K562 (cell line): Measurements from ENCODE around the gene P2RY11. TPM values are rescaled to one million over a fixed set of nuclear protein-coding genes. Genes with fewer than 3 reads are reported as not detected.

Experiments used
- CBX3 ChIP-seq, 2 experiments: IDR thresholded peaks; 1 replicate in 1 of 2; 2 replicates in 1 of 2; pipeline ENCODE4 v1.6.1; 2012; ENCODE audit warnings: inconsistent platforms in 2 of 2, low read length in 2 of 2, borderline replicate concordance in 1 of 2, control low read depth in 1 of 2
- E2F3 ChIP-seq: fragments of 250-450 bp; sonication (Bioruptor Pico); IDR thresholded peaks from 2 replicates; pipeline ENCODE4 v1.4.0; 2020; ENCODE audit warnings: mild to moderate bottlenecking
- ERF ChIP-seq: fragments of 450-650 bp; formaldehyde crosslinking; IDR thresholded peaks from 2 replicates; pipeline ENCODE4 v1.4.0; 2020; ENCODE audit warnings: mild to moderate bottlenecking, mixed read lengths
- FOXP4 ChIP-seq: sonication (generic); formaldehyde crosslinking; IDR thresholded peaks from 2 replicates; pipeline ENCODE4 v1.8.0; 2022; ENCODE audit warnings: mild to moderate bottlenecking, missing genetic modification reagents, borderline replicate concordance
- HDAC1 ChIP-seq, 2 experiments: fragments of 450-650 bp; IDR thresholded peaks; 2 replicates each; pipeline ENCODE4 v1.6.1; 2016 to 2017; ENCODE audit warnings: inconsistent platforms in 1 of 2, mild to moderate bottlenecking in 1 of 2, moderate library complexity in 1 of 2
- HDAC6 ChIP-seq: IDR thresholded peaks from 2 replicates; pipeline ENCODE4 v1.6.1; 2012; ENCODE audit warnings: low read depth, mild to moderate bottlenecking, control low read depth, inconsistent platforms, low read length, moderate library complexity
- HNRNPLL ChIP-seq: fragments of 200-400 bp; formaldehyde crosslinking; IDR thresholded peaks from 2 replicates; pipeline ENCODE4 v1.6.1; 2017; ENCODE audit warnings: low read length, low read depth, mild to moderate bottlenecking; ENCODE audit not compliant: poor library complexity, severe bottlenecking
- NONO ChIP-seq, 2 experiments: fragments of 200-400 bp in 1 of 2; fragments of 450-650 bp in 1 of 2; formaldehyde crosslinking in 1 of 2; IDR thresholded peaks; 2 replicates each; pipeline ENCODE4 v1.6.1; 2017; ENCODE audit warnings: low read depth in 2 of 2, mild to moderate bottlenecking in 2 of 2, moderate library complexity in 2 of 2, low read length in 1 of 2
- NR2C1 ChIP-seq, 2 experiments: fragments of 450-650 bp; IDR thresholded peaks; 2 replicates each; pipeline ENCODE4 v1.6.1; 2017; ENCODE audit warnings: mild to moderate bottlenecking in 2 of 2, antibody characterized with exemption in 1 of 2, inconsistent platforms in 1 of 2, missing compliant biosample characterization in 1 of 2, missing genetic modification characterization in 1 of 2
- PKNOX1 ChIP-seq: fragments of 450-650 bp; IDR thresholded peaks from 2 replicates; pipeline ENCODE4 v1.6.1; 2016
- PML ChIP-seq: IDR thresholded peaks from 2 replicates; pipeline ENCODE4 v1.6.1; 2012; ENCODE audit warnings: low read length, inconsistent platforms
- POLR2B ChIP-seq: fragments of 450-650 bp; IDR thresholded peaks from 2 replicates; pipeline ENCODE4 v1.6.1; 2018; ENCODE audit warnings: low read depth; ENCODE audit not compliant: partially characterized antibody
- RFX5 ChIP-seq: IDR thresholded peaks from 2 replicates; pipeline ENCODE4 v1.6.1; 2011; ENCODE audit warnings: low read depth, mild to moderate bottlenecking, improper control_type of control experiment, low read length
- SMARCB1 ChIP-seq: IDR thresholded peaks from 2 replicates; pipeline ENCODE4 v1.6.1; 2011; ENCODE audit warnings: improper control_type of control experiment, low read depth; ENCODE audit not compliant: insufficient read length
- TAF7 ChIP-seq: fragments of 450-650 bp; IDR thresholded peaks from 2 replicates; pipeline ENCODE4 v1.6.1; 2016; ENCODE audit warnings: missing genetic modification characterization, missing compliant biosample characterization
- TCFL5 ChIP-seq: fragments of 250-450 bp; sonication (Bioruptor Pico); conservative IDR thresholded peaks from 2 replicates; pipeline ENCODE4 v1.6.1; 2021; ENCODE audit warnings: mild to moderate bottlenecking, moderate library complexity, matching md5 sums
- TFAM ChIP-seq: fragments of 250-450 bp; sonication (Bioruptor Pico); conservative IDR thresholded peaks from 2 replicates; pipeline ENCODE4 v1.5.0; 2021; ENCODE audit warnings: mild to moderate bottlenecking, moderate library complexity
- U2AF2 ChIP-seq: fragments of 200-400 bp; formaldehyde crosslinking; optimal IDR thresholded peaks from 2 replicates; pipeline ENCODE3; 2017; ENCODE audit warnings: low read depth, mild to moderate bottlenecking, low read length
- ZBTB8A ChIP-seq: fragments of 450-650 bp; IDR thresholded peaks from 2 replicates; pipeline ENCODE4 v1.6.1; 2018; ENCODE audit warnings: mild to moderate bottlenecking, moderate library complexity; ENCODE audit not compliant: partially characterized antibody
- ZNF253 ChIP-seq: fragments of 250-450 bp; sonication (Bioruptor Pico); conservative IDR thresholded peaks from 2 replicates; pipeline ENCODE4 v1.6.1; 2021; ENCODE audit warnings: mild to moderate bottlenecking
- ZNF277 ChIP-seq: fragments of 250-450 bp; sonication (Bioruptor Pico); IDR thresholded peaks from 2 replicates; pipeline ENCODE4 v1.8.0; 2022; ENCODE audit warnings: inconsistent platforms, mild to moderate bottlenecking, moderate library complexity, borderline replicate concordance
- ZNF511 ChIP-seq: sonication (generic); formaldehyde crosslinking; IDR thresholded peaks from 2 replicates; pipeline ENCODE4 v1.8.0; 2022; ENCODE audit warnings: mild to moderate bottlenecking, missing genetic modification reagents
- ZNF586 ChIP-seq: fragments of 450-650 bp; formaldehyde crosslinking; conservative IDR thresholded peaks from 2 replicates; pipeline ENCODE4 v1.4.0; 2020; ENCODE audit warnings: mild to moderate bottlenecking, moderate library complexity
- ZNF780A ChIP-seq: fragments of 250-450 bp; sonication (Bioruptor Pico); IDR thresholded peaks from 2 replicates; pipeline ENCODE4 v1.5.0; 2021; ENCODE audit warnings: mild to moderate bottlenecking
- polyA plus RNA-seq, 8 experiments: library from polyadenylated mRNA; depleted of rRNA in 4 of 8; stranded (reverse) in 5 of 8; unstranded in 3 of 8; fragments of >200 nt; fragmentation: Nextera tagmentation in 2 of 8; fragmentation: Illumina TruSeq in 1 of 8; extraction: Ambion mirVana in 2 of 8; extraction: Trizol in 1 of 8; gene quantifications; 2 replicates each; pipeline versions ENCODE4 v1.2.1 to v1.2.3, GENCODE V29; 2011 to 2014; ENCODE audit warnings: inconsistent platforms in 1 of 8, missing spikeins in 1 of 8
- total RNA-seq, 7 experiments: library from RNA; depleted of rRNA in 6 of 7; stranded (reverse); fragments of >200 nt in 6 of 7; fragmentation: Illumina TruSeq in 2 of 7; extraction: Trizol in 2 of 7; gene quantifications; 2 replicates each; pipeline versions ENCODE4 v1.2.1 to v1.2.3, GENCODE V29; 2011 to 2021; ENCODE audit warnings: low replicate concordance in 1 of 7

Gene P2RY11
- total and polyA plus RNA-seq, 9 of the 15 experiments (the other 6 are each of a cell fraction or from before 2014, with no cell fraction given), result 0.03 to 10.1 (median 1.5) TPM

- TF ChIP-seq HNRNPLL (no peak), TCFL5 (CRISPR knock-in tag) (no peak), NR2C1 (IDR thresholded peaks at IDR 0.05) (no peak), NR2C1 (tag; IDR thresholded peaks at IDR 0.05) (no peak), ZNF253 (CRISPR knock-in tag) (no peak), TAF7 (tag) (no peak), ERF (peak; percentile 94; the same call in 1 of the 2 replicates), CBX3 (IDR thresholded peaks at IDR 0.05; ENCODE audit: borderline replicate concordance in 1 of 2, low read length in 2 of 2) (peak in 1 of 2 experiments; percentile 4; a peak in 1 of 3 replicates), TFAM (CRISPR knock-in tag) (no peak), HDAC6 (no peak), SMARCB1 (no peak), ZBTB8A (no peak), FOXP4 (no peak), PKNOX1 (no peak), U2AF2 (no peak), POLR2B (peak; percentile 43), NONO (IDR thresholded peaks at IDR 0.05; ENCODE audit: low read depth in 2 of 2, low read length in 1 of 2) (no peak), RFX5 (no peak), ZNF511 (no peak), ZNF277 (CRISPR knock-in tag) (no peak), E2F3 (CRISPR knock-in tag) (0 out of 2 replicates have a peak, but pooled peaks have one; percentile 47), HDAC1 (IDR thresholded peaks at IDR 0.05) (no peak), ZNF586 (CRISPR knock-in tag) (peak; percentile 10; the same call in 1 of the 2 replicates), ZNF780A (0 out of 2 replicates have a peak, but pooled peaks have one; percentile 35), PML (0 out of 2 replicates have a peak, but pooled peaks have one; percentile 12)
Observed at GRCh38 chr19:10112895-10113591, 1.6 kb downstream of the P2RY11 start (continued).
